GM12872 (cell line): ENCODE results near the gene KIF3B.

Experiments
- TF ChIP-seq, protein P1 (sequence below): IDR thresholded peaks from 3 replicates; pipeline ENCODE4 v1.5.1; 2011; ENCODE audit warnings: low read depth, mild to moderate bottlenecking, low read length, moderate library complexity; ENCODE audit not compliant: insufficient read depth

Gene KIF3B

DNA sequence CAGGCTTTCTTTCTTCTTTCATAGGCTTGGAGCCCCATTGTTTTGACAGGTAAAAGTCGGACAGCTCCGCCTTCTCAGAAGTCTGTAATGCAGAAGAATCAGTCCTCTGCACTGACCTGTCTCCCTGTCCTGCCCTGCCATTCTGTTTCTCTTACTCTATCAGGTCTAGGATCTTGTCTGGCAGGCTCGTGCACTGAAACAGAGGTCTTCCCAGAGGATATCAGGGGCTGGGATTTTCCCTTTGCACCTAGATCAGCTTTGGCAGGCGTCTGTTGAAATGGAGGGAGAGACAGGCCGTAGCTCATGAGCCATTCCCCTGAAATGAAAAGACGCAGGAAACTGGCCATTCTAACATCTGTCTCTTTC, 25.0 kb downstream of the KIF3B start:
- TF ChIP-seq, protein P1, sequence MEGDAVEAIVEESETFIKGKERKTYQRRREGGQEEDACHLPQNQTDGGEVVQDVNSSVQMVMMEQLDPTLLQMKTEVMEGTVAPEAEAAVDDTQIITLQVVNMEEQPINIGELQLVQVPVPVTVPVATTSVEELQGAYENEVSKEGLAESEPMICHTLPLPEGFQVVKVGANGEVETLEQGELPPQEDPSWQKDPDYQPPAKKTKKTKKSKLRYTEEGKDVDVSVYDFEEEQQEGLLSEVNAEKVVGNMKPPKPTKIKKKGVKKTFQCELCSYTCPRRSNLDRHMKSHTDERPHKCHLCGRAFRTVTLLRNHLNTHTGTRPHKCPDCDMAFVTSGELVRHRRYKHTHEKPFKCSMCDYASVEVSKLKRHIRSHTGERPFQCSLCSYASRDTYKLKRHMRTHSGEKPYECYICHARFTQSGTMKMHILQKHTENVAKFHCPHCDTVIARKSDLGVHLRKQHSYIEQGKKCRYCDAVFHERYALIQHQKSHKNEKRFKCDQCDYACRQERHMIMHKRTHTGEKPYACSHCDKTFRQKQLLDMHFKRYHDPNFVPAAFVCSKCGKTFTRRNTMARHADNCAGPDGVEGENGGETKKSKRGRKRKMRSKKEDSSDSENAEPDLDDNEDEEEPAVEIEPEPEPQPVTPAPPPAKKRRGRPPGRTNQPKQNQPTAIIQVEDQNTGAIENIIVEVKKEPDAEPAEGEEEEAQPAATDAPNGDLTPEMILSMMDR = no peak

DNA sequence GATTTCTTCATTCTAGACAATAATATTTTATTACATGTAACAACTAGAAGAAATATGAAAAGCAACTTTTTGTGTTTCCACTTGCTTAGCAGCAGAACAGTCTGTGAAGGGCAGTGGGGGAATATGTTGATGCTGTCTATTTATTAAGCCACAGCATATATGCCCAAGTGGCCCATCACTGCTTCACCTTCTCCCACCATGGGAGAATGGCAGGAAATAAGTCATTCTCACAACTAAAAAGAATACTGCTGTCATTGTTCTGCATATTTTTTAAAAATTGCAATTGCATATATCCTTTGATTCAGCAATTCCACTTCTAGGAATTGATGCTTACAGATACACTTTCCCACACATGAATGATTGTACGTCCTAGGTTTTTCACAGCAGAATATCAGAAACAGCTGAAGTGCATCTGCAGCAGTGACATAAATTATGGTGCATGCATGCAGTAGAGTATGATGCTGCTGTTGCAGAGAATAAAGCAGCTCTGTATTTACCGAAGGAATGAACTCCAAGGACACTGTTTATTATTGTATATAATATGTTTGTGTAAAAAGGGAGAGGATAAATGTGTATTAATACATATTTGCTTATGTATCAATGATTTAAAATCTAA, 26.8 kb downstream of the KIF3B start:
- TF ChIP-seq, protein P1 = no peak

DNA sequence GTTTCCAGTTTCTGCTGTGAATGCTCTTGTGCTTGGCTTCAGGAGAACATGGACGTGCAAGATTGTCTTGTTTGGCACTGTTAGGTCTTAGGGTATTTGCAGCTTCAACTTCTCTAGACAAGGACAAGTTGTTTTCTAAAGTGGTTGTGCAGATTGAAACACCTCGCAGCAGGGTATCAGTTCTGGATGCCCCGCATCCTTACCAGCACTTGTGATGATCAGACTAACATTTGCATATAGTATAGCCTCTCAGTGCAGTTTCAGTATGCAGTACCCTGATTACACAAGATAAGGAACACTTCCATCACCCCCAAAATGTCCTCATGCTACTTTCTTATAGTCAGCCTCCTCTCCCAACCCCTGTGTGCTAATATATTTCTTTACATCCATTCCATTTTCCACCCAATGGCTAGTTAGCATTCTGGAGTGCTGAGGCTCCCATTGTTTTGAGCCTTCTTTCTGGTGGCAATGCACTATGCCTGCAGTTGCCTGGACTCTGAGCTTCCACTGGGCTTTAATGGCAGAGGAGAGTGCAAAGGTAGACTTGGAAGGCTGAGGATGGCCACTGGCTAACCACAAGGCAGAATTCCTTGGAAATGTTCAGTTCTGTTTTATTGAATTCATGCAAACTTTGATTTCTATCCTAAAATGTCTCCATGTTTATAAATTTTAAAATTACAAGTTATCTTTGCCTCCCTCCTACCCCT, 35.4 kb downstream of the KIF3B start:
- TF ChIP-seq, protein P1 = no peak

DNA sequence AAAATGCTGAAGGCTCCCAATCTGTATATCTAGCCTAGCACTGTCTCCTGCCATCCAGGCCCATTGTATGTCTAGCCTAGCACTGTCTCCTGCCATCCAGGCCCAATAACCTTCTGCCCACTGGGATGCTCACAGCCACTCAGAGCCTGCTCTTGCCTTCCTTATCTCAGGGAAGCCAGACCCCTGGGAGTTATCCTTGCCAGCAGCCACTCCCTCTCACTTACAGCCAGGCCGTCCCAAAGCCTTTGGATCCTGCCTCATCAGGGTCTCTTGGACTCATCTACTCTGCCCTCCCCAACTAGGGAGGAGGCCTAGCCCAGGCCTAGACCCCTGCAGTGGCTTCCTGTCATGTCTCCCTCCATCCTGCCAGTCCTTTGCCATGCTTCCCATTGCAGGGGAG, 37.3 kb downstream of the KIF3B start:
- TF ChIP-seq, protein P1 = no peak

DNA sequence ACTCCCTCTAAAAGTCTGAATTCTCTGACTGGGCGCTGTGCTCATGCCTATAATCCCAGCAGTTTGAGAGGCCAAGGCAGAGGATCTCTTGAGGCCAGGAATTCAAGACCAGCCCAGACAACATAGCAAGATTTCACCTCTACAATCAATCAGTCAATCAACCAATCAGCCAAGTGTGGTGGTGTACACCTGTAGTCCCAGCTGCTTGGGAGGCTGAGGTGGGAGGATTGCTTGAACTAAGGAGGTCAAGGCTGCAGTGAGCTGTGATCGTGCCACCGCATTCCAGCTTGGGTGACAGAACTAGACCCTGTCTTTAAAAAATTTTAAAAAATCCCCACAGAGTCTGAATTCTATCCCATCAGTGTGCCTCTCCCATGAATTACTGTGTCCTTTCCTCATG, 37.9 kb downstream of the KIF3B start:
- TF ChIP-seq, protein P1 = no peak

DNA sequence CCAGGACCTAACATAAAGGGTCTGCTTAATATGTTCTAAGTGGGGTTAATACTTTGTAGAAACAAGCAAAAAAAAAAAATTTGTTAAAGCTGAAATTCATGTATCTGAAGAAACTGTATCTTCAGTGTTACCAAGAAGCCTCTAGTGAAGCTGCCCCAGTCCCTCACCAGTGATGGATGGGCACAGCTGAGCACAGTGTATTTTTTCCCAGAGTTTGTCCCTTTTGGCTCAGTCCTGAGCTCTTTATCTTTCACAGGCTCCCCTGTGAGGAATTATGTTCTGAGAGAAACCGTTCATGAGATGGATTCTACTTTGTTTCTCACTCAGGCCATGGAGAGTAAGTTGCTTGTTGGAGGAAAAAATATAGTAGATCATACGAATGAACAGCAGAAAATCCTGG, 38.4 kb downstream of the KIF3B start:
- TF ChIP-seq, protein P1 = no peak

DNA sequence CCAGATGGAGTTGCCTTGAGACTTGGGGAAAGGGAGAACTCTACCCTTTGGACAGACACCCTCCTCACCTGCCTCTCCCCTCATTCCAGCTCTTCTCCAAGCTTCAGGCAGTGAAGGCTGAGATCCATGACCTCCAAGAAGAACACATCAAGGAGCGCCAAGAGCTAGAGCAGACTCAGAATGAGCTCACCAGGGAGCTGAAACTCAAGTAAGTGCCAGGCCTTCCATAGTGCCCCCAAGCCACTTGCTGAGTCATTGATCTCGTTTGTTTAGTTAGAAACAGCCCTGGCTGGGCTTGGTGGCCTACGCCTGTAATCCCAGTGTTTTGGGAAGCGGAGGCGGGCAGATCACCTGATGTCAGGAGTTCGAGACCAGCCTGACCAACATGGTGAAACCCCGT, 39.2 kb downstream of the KIF3B start:
- TF ChIP-seq, protein P1 = no peak
